HUDEP-2 (cell line): ENCODE measurements around the gene DCTN4.
A peak's percentile ranks its signal among the peaks of the same experiment; 100 is the strongest.
"Not testable (repeated sequence)": the region's sequence is repeated elsewhere in the genome, so short reads cannot be mapped to it uniquely, and the experiment has no call there.

Experiments used
- DNase-seq, 76 experiments: peaks; one replicate each; lab custom pipeline; 2025; ENCODE audit not compliant: unreplicated experiment in 76 of 76; lab: John Stamatoyannopoulos, UW

The DCTN4 gene

GRCh38 chr5:150778517-150779396 lies 19.9 kb upstream of the DCTN4 start, which contains the start of gene SMIM3:
SMIM3 (plus strand) TSS chr5:150778757; CDS start chr5:150795441, 16,684 bp downstream.
- peak in 40 of 76 experiments; percentile 6 to 58 (median 24) for DNase-seq

- DNase-seq: no peak
Observed at GRCh38 chr5:150778088-150778516, 19.3 kb upstream of the DCTN4 start.

- peak in 1 of 76 experiments; percentile 1 for DNase-seq
Observed at GRCh38 chr5:150777685-150778084, 18.9 kb upstream of the DCTN4 start.

GRCh38 chr5:150774145-150774544 lies 15.3 kb upstream of the DCTN4 start:
- DNase-seq: peak in 20 of 76 experiments; percentile 2 to 60 (median 16)

GRCh38 chr5:150771034-150771795 lies 12.4 kb upstream of the DCTN4 start:
- DNase-seq: no peak

- no peak for DNase-seq
Observed at GRCh38 chr5:150766251-150766650, 7.4 kb upstream of the DCTN4 start.

GRCh38 chr5:150765799-150766169 lies 7.0 kb upstream of the DCTN4 start:
- DNase-seq: no peak

GRCh38 chr5:150765011-150765798 lies 6.4 kb upstream of the DCTN4 start:
- DNase-seq: no peak

GRCh38 chr5:150764530-150764929 lies 5.7 kb upstream of the DCTN4 start:
- DNase-seq: peak in 1 of 76 experiments; percentile 11

GRCh38 chr5:150763023-150763769 lies 4.4 kb upstream of the DCTN4 start:
- peak in 65 of 76 experiments; percentile 8 to 82 (median 43) for DNase-seq

- DNase-seq: no peak
Observed at GRCh38 chr5:150762211-150762610, 3.4 kb upstream of the DCTN4 start.

- no peak for DNase-seq
Observed at GRCh38 chr5:150759334-150759583, 442 bp upstream of the DCTN4 start.

GRCh38 chr5:150758203-150758530 lies 650 bp downstream of the DCTN4 start:
- DNase-seq: peak in 1 of 76 experiments; percentile 80

GRCh38 chr5:150757087-150757649 lies 1.6 kb downstream of the DCTN4 start:
- no peak for DNase-seq

- DNase-seq: no peak
Observed at GRCh38 chr5:150753863-150754262, 5.0 kb downstream of the DCTN4 start.

GRCh38 chr5:150753463-150753862 lies 5.4 kb downstream of the DCTN4 start:
- DNase-seq: no peak

GRCh38 chr5:150751096-150751891 lies 7.5 kb downstream of the DCTN4 start:
- no peak for DNase-seq

- peak in 1 of 76 experiments; percentile 1 for DNase-seq
Observed at GRCh38 chr5:150750469-150750868, 8.3 kb downstream of the DCTN4 start.

GRCh38 chr5:150743142-150743488 lies 15.7 kb downstream of the DCTN4 start:
- not testable (repeated sequence) for DNase-seq
